ENCODE results near the gene ZSCAN26.

GRCh38 chr6:28248916-28249315 lies 18.0 kb upstream of the ZSCAN26 start:
- TF ChIP-seq EZH2 (IDR thresholded peaks at IDR 0.05) (no peak), CTCF (IDR thresholded peaks at IDR 0.05) (no peak)

All from neural progenitor cell (in vitro differentiated cells).